HG03571 (cell line): ENCODE data around the gene ZSCAN18.

ENCODE experiments used
- ATAC-seq: cut with Tn5 transposase; IDR thresholded peaks from one replicate; pipeline ENCODE4 v1.9.1; 2021; ENCODE audit not compliant: unreplicated experiment

Gene ZSCAN18

GRCh38 chr19:58044886-58045285 is 53.1 kb downstream of the ZSCAN18 start:
- ATAC-seq, result no peak

- no peak for ATAC-seq
Observed at GRCh38 chr19:58044391-58044790, 53.6 kb downstream of the ZSCAN18 start.

GRCh38 chr19:58042495-58043340 is 55.3 kb downstream of the ZSCAN18 start:
- no peak for ATAC-seq

- no peak for ATAC-seq
Observed at GRCh38 chr19:58040751-58041525, 57.1 kb downstream of the ZSCAN18 start.

- ATAC-seq, result no peak
Observed at GRCh38 chr19:58038688-58039204, 59.3 kb downstream of the ZSCAN18 start.

- ATAC-seq, result no peak
Observed at GRCh38 chr19:58037927-58038687, 59.9 kb downstream of the ZSCAN18 start.

- no peak for ATAC-seq
Observed at GRCh38 chr19:58035863-58036262, 62.2 kb downstream of the ZSCAN18 start.

GRCh38 chr19:58034477-58034793 is 63.6 kb downstream of the ZSCAN18 start:
- no peak for ATAC-seq
